LNCaP clone FGC (cell line): ENCODE results near the gene CYTH1.
"Not testable (repeated sequence)": the region's sequence is repeated elsewhere in the genome, so short reads cannot be mapped to it uniquely, and the experiment has no call there.

Source experiments
- DNase-seq: peaks from one replicate; pipeline ENCODE4 v3.0.0-alpha.2; 2011; ENCODE audit warnings: low read depth
- H3K4me3 ChIP-seq: 2 replicates; pipeline ENCODE4 v1.5.1; 2011; ENCODE audit warnings: mild to moderate bottlenecking, low read depth, low read length, control low read depth
- CTCF ChIP-seq: IDR thresholded peaks from 2 replicates; pipeline ENCODE4 v1.5.1; 2012; ENCODE audit warnings: mild to moderate bottlenecking; ENCODE audit not compliant: control insufficient read depth, insufficient read depth; ENCODE audit errors: extremely low read depth

CYTH1 gene

DNA sequence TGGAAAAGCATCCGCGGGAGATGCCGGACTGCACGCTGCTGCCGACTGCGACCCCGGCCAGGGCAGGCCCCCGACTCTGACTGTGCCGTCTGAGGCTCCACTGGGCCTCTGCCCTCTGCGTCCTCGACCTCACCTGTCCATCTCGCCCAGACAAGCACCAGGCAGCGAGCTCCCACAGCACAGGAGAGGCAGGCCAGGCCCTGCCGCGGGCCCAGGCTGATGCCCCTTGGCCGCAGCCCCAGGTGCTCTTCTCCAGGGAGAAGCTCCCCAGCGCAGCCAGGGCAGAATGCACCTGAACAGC, 106.8 kb downstream of the CYTH1 start:
- no peak for TF ChIP-seq CTCF
- DNase-seq, result no peak
- no peak overlapping the region for H3K4me3 ChIP-seq

- TF ChIP-seq CTCF, result no peak
- no peak for DNase-seq
- no peak overlapping the region for H3K4me3 ChIP-seq
Observed at GRCh38 chr17:78674595-78675315, 107.3 kb downstream of the CYTH1 start.

- no peak for TF ChIP-seq CTCF
- no peak overlapping the region for H3K4me3 ChIP-seq
- no peak for DNase-seq
Observed at GRCh38 chr17:78674156-78674555, 107.9 kb downstream of the CYTH1 start.

GRCh38 chr17:78673395-78673794, 108.7 kb downstream of the CYTH1 start:
- TF ChIP-seq CTCF, result no peak

GRCh38 chr17:78672871-78673371, 109.2 kb downstream of the CYTH1 start:
- no peak overlapping the region for H3K4me3 ChIP-seq
- no peak for TF ChIP-seq CTCF
- no peak for DNase-seq

More at GRCh38 chr17:78673395-78673794, 108.7 kb downstream of the CYTH1 start:
- H3K4me3 ChIP-seq, result no peak overlapping the region
- DNase-seq, result no peak

DNA sequence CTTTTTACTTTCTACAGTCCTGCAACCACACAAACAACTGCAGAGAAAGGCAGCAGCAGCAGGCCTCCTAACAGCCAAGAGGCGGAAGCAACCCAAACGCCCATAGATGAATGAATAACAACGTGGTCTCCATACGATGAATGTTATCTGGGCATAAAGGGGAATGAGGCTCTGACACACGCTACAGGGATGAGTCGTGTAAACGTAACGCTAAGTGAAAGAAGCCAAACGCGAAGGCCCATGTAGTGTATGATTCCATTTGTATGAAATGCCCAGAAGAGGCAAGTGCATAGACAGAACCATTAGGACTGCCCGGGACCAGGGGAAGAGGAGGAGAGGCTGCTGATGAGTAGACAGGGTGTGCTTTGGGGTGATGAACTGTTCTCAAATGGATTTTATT, 110.1 kb downstream of the CYTH1 start:
- no peak for TF ChIP-seq CTCF
- no peak overlapping the region for H3K4me3 ChIP-seq
- DNase-seq, result no peak

DNA sequence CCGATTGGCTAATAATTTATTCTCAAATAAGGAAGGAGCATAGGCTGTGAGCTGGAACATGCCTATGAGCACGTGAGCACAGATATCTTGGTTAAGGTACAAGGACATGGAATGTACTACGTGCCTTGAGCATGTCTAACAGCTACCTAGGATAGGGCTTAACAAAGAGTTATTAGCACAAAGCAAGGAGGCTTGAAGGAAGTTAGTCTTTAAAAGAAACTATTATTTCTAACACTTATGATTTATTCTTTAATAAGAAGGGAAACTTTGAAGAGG, 110.4 kb downstream of the CYTH1 start:
- not testable (repeated sequence) for DNase-seq, H3K4me3 ChIP-seq
